Suprapubic skin (tissue), 4 donors: Measurements from ENCODE around the gene SLC44A1. TPM values are rescaled to one million over a fixed set of nuclear protein-coding genes. Genes with fewer than 3 reads are reported as not detected.

Experiments
- DNase-seq, 2 donors: peaks; one replicate each; pipeline ENCODE4 v3.0.0-alpha.2; 2019; ENCODE audit warnings: low spot score in 2 of 2
- H3K27ac ChIP-seq: fragments of 200-600 bp; sonication (generic); one replicate; pipeline ENCODE4 v1.5.1; 2019
- H3K27me3 ChIP-seq: fragments of 200-600 bp; sonication (generic); one replicate; pipeline ENCODE4 v1.5.1; 2019
- H3K36me3 ChIP-seq: fragments of 200-600 bp; sonication (generic); one replicate; pipeline ENCODE4 v1.5.1; 2019
- H3K4me1 ChIP-seq: fragments of 200-600 bp; sonication (generic); one replicate; pipeline ENCODE4 v1.5.1; 2019
- H3K4me3 ChIP-seq: fragments of 200-600 bp; sonication (generic); one replicate; pipeline ENCODE4 v1.5.1; 2019; ENCODE audit warnings: mild to moderate bottlenecking
- H3K9me3 ChIP-seq: fragments of 200-600 bp; sonication (generic); one replicate; pipeline ENCODE4 v1.5.1; 2019
- CTCF ChIP-seq, 2 donors: fragments of 200-600 bp in 1 of 2; fragments of 450-650 bp in 1 of 2; sonication (generic) in 1 of 2; IDR thresholded peaks; one replicate each; pipeline ENCODE4 v1.5.1; 2016 to 2019; ENCODE audit warnings: antibody characterized with exemption in 2 of 2, mild to moderate bottlenecking in 1 of 2, moderate library complexity in 1 of 2
- EP300 ChIP-seq: sonication (generic); formaldehyde crosslinking; IDR thresholded peaks from one replicate; pipeline ENCODE4 v1.6.1; 2017; ENCODE audit warnings: antibody characterized with exemption
- POLR2A ChIP-seq, 2 donors: fragments of 450-650 bp; IDR thresholded peaks; one replicate each; pipeline ENCODE4 v1.6.1; 2017; ENCODE audit warnings: antibody characterized with exemption in 2 of 2, mild to moderate bottlenecking in 2 of 2, moderate library complexity in 2 of 2
- POLR2AphosphoS5 ChIP-seq, 3 donors: sonication (generic); formaldehyde crosslinking; IDR thresholded peaks; one replicate each; pipeline ENCODE4 v1.6.1; 2017; ENCODE audit warnings: antibody characterized with exemption in 3 of 3
- WGBS: methylation state at CpG from one replicate; pipeline ENCODE4 v1.1.5; 2018; 5-methylcytosine and 5-hydroxymethylcytosine counted together
- total RNA-seq, 4 donors: library from RNA; depleted of rRNA; stranded (reverse); fragments of >200 nt; gene quantifications; one replicate each; pipeline ENCODE4 v1.1.0, GENCODE V29; 2016

SLC44A1 gene
- total RNA-seq, 4 donors from 2014 or later = 36.2 to 79.0 (median 57.2) TPM

GRCh38 chr9:105299190-105299854 is 54.9 kb downstream of the SLC44A1 start:
- no peak overlapping the region for H3K4me3 ChIP-seq
- TF ChIP-seq POLR2AphosphoS5 (IDR thresholded peaks at IDR 0.05) (no peak), CTCF (IDR thresholded peaks at IDR 0.05) (no peak), EP300 (no peak), POLR2A (IDR thresholded peaks at IDR 0.05) (no peak)
- no peaks in the 10 kb centered on the region for H3K27me3 ChIP-seq
- peak overlapping the region; percentile 54 for H3K27ac ChIP-seq
- no peak for DNase-seq
- peaks cover 16% of the 10 kb centered on the region for H3K36me3 ChIP-seq
- 84% methylated on average over 7 of the region's 7 CpGs for WGBS
- H3K9me3 ChIP-seq = no peaks in the 10 kb centered on the region
- peaks cover 32% of the 10 kb centered on the region for H3K4me1 ChIP-seq

- no peak for DNase-seq
- WGBS = 93% methylated on average over 2 of the region's 2 CpGs
- no peaks in the 10 kb centered on the region for H3K9me3 ChIP-seq
- no peak overlapping the region for H3K4me3 ChIP-seq
- no peak overlapping the region for H3K27ac ChIP-seq
- H3K27me3 ChIP-seq = no peaks in the 10 kb centered on the region
- peaks cover 4% of the 10 kb centered on the region for H3K4me1 ChIP-seq
- no peak for TF ChIP-seq POLR2A (IDR thresholded peaks at IDR 0.05)
- TF ChIP-seq POLR2AphosphoS5 (IDR thresholded peaks at IDR 0.05) = no peak
- peaks cover 16% of the 10 kb centered on the region for H3K36me3 ChIP-seq
Observed at GRCh38 chr9:105302728-105303127, 58.3 kb downstream of the SLC44A1 start.

GRCh38 chr9:105305856-105306255 is 61.4 kb downstream of the SLC44A1 start:
- H3K4me1 ChIP-seq = peaks cover 25% of the 10 kb centered on the region

GRCh38 chr9:105306351-105307140 is 62.1 kb downstream of the SLC44A1 start:
- Histone ChIP-seq H3K4me3 (no peak overlapping the region), H3K9me3 (no peaks in the 10 kb centered on the region), H3K36me3 (no peaks in the 10 kb centered on the region), H3K27me3 (no peaks in the 10 kb centered on the region), H3K4me1 (peaks cover 29% of the 10 kb centered on the region), H3K27ac (no peak overlapping the region)
- WGBS = 84% methylated on average over 5 of the region's 5 CpGs
- no peak for TF ChIP-seq POLR2AphosphoS5 (IDR thresholded peaks at IDR 0.05)
- no peak for TF ChIP-seq POLR2A (IDR thresholded peaks at IDR 0.05)
- no peak for TF ChIP-seq CTCF (IDR thresholded peaks at IDR 0.05)
- TF ChIP-seq EP300 = no peak
- no peak for DNase-seq

More at GRCh38 chr9:105305856-105306255, 61.4 kb downstream of the SLC44A1 start:
- Histone ChIP-seq H3K9me3 (no peaks in the 10 kb centered on the region), H3K27ac (no peak overlapping the region), H3K36me3 (peaks cover 2% of the 10 kb centered on the region), H3K4me3 (no peak overlapping the region), H3K27me3 (no peaks in the 10 kb centered on the region)
- TF ChIP-seq POLR2A (IDR thresholded peaks at IDR 0.05) (no peak), EP300 (no peak), CTCF (IDR thresholded peaks at IDR 0.05) (no peak), POLR2AphosphoS5 (IDR thresholded peaks at IDR 0.05) (no peak)
- 57% methylated on average over 1 of the region's 1 CpG for WGBS
- DNase-seq = no peak

GRCh38 chr9:105307591-105308130 is 63.2 kb downstream of the SLC44A1 start:
- TF ChIP-seq POLR2AphosphoS5 (IDR thresholded peaks at IDR 0.05) (no peak), CTCF (IDR thresholded peaks at IDR 0.05) (no peak), EP300 (no peak), POLR2A (IDR thresholded peaks at IDR 0.05) (no peak)
- H3K27me3 ChIP-seq = no peaks in the 10 kb centered on the region
- no peak for DNase-seq
- no peak overlapping the region for H3K4me3 ChIP-seq
- H3K9me3 ChIP-seq = no peaks in the 10 kb centered on the region
- H3K36me3 ChIP-seq = no peaks in the 10 kb centered on the region
- 100% methylated on average over 2 of the region's 2 CpGs for WGBS
- peaks cover 35% of the 10 kb centered on the region for H3K4me1 ChIP-seq
- no peak overlapping the region for H3K27ac ChIP-seq
